Bone marrow (tissue), 2 donors: ENCODE data around the gene LRWD1.
"Not testable (repeated sequence)": the region's sequence is repeated elsewhere in the genome, so short reads cannot be mapped to it uniquely, and the experiment has no call there.

ENCODE experiments used
- DNase-seq, 2 donors: peaks; one replicate each; lab custom pipeline; 2025; lab: John Stamatoyannopoulos, UW

The LRWD1 gene

GRCh38 chr7:102444961-102445673, 19.7 kb upstream of the LRWD1 start:
- no peak for DNase-seq

DNA sequence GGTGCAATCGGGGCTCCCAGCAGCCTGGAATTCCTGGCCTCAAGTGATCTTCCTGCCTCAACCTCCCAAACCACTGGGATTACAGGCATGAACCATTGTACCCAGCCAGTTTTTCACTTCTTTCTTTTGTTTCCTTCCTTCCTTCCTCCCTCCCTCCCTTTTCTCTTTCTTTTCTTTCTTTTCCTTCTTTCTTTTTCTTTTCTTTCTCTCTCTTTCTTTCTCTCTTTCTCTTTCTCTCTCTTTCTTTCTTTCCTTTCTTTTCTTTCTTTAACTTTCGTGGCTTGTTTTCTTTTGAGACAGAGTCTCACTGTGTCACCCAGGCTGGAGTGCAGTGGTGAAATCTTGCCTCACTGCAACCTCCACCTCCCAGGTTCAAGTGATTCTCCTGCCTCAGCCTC, 19.1 kb upstream of the LRWD1 start:
- no peak for DNase-seq

- DNase-seq = no peak
Measured at GRCh38 chr7:102446387-102447156, 18.2 kb upstream of the LRWD1 start.

- no peak for DNase-seq
Measured at GRCh38 chr7:102447311-102447710, 17.5 kb upstream of the LRWD1 start.

- no peak for DNase-seq
Measured at GRCh38 chr7:102449136-102449535, 15.6 kb upstream of the LRWD1 start.

DNA sequence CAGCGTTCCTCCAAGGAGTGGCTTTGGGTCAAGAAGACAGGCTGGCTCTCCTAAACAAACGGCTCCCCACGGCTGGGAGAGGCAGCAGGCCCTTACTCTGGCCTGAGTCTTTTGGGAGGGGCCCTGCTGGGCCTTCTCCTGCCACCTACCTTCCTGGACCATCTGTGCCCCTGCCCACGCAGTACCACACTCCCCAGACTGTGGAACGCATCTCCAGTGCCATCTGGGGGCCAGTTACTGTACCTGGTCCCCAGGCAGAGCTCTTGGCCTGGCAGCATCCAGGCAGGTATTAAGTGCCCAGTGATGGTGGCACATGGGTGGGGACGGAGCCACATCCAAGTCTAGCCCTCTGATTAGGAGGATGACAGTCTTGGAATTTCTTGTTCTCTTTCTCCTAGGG, 14.5 kb upstream of the LRWD1 start:
- DNase-seq = peak in 1 of 2 donors; percentile 10

- DNase-seq = no peak
Measured at GRCh38 chr7:102451371-102452054, 13.3 kb upstream of the LRWD1 start.

DNA sequence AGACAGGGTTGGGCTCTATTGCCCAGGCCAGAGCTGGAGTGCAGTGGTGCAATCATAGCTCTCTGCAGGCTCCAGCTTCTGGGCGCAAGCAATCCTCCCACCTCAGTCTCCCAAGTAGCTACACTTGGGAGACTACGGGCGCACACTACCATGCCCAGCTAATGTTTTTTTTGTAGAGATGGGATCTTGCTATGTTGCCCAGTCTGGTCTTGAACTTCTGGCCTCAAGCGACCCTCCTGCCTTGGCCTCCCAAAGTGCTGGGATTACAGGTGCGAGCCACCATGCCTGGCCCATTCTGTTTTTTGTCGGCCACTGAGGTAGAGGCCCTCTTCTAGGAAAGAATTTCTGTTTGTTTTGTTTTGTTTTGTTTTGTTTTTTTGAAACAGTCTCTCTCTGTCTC, 12.3 kb upstream of the LRWD1 start:
- no peak for DNase-seq

- no peak for DNase-seq
Measured at GRCh38 chr7:102453319-102453718, 11.5 kb upstream of the LRWD1 start.

GRCh38 chr7:102454468-102454867, 10.3 kb upstream of the LRWD1 start:
- no peak for DNase-seq

DNA sequence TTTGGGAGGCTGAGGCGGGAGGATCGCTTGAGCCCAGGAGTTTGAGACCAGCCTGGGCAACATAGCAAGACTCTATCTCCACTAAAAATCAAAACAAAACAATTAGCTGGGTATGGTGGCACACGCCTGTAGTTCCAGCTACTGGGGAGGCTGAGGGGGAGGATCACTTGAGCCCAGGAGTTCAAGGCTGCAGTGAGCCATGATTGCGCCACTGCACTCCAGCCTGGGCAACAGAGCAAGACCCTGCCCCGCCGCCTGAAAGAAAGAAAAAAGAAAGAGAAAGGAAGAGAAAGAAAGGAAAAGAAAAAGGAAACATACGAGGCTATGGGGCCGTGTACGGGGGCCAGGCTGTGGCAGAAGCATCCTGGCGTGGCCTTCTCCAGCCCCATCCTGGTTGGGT, 9.9 kb upstream of the LRWD1 start:
- not testable (repeated sequence) for DNase-seq

- DNase-seq = no peak
Measured at GRCh38 chr7:102455596-102455995, 9.2 kb upstream of the LRWD1 start.

DNA sequence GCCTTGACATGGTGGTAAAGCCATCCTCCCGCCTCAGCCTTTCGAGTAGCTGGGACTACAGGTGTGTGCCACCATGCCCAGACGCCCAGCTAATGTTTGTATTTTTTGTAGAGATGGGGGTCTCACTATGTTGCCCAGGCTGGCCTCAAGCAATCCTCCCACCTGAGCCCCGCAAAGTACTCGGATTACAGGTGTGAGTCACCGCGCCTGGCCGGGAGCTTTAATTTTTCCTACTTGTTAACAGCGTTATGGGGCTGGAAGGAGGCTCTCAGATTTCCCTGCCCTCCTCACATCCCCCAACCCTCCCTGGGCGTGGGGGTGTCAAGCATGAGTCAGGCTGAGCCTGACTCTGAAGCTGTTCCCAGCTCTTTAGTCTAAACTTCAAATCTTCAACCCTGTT, 8.5 kb upstream of the LRWD1 start:
- no peak for DNase-seq

DNA sequence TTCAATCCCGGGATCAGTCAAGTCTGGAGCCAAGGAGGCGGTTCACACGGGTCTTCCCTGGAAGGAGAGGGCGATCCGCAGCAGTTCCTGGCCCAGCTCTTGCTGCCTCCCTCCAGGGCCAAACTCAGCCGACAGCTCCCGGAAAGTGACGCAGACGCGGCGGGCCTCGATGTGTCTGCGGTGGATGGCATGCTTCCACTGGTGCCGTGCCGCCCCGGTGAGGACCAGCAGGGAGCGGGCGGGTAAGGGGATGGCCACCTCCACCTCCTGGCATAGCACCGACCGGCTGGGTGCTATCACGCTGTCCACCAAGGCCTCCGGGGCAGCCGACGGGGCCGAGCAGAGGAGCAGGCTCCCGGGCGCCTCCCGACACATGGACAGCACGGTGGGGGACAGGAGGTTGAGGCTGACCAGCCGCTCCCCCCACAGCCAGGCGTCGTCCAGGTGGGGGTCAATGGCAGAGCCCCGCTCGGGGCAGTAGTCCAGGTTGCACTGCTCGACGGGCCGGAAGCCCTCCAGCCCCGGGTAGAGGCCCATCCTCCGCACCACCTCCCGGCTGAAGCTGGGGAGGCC, 7.3 kb upstream of the LRWD1 start:
- no peak for DNase-seq

- DNase-seq = no peak
Measured at GRCh38 chr7:102459221-102459844, 5.5 kb upstream of the LRWD1 start.

GRCh38 chr7:102460467-102460866, 4.3 kb upstream of the LRWD1 start:
- DNase-seq = no peak

- peak in 1 of 2 donors; percentile 58 for DNase-seq
Measured at GRCh38 chr7:102463841-102464576, 775 bp upstream of the LRWD1 start.

DNA sequence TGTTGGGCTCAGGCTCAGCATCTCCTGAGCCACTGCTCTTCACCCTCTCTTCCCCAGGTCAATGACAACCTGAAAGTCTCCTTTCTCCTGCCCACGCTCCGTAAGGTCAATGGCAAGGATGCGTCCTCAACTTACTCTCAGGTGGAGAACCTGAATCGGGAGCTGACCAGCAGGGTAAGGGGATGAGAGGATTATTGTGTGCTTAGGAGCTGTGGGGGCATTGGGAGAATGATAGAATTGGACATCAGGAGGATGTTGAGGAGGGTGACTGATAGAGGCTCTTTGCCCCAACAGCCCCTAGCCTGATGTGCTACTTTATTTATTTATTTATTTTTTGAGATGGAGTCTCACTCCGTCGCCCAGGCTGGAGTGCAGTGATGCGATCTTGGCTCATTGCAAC, 1.3 kb downstream of the LRWD1 start:
- DNase-seq = no peak

DNA sequence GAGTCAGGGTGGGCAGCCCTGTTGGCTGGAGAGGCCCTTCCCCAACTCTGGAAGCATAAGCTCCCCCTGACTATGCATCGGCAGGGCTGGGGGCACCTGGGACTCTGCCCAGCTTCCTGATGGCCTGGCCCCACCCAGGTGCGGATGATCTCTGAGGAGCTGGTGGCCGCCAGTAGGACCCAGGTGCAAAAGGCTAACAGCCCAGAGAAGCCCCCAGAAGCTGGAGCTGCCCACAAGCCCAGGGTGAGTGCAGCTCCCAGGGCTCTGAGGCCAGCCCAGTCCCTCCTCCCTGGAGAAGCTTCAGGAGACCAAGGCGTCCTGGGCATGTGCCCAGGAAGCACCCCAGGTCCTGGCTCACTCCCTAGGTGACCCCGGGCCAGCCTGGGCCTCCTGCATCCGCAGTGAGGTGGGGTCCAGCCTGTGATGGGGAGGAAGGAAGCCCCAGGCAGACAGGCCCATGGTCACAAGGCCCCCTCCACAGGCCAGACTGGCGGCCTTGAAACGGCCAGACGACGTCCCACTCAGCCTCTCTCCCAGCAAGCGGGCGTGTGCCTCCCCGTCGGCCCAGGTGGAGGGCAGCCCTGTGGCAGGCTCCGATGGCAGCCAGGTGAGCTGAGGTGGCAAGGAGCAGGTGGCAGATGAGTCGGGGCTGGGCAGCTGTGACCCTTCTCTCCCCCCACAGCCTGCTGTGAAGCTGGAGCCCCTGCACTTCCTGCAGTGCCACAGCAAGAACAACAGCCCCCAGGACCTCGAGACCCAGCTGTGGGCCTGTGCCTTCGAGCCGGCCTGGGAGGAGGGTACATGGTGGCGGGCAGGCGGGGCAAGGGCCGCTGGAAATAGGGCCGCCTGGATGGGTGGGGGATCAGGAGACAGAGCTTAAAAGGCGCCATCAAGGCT, 3.0 kb downstream of the LRWD1 start:
- no peak for DNase-seq
